Esophagus muscularis mucosa (tissue), 4 donors: ENCODE results near the gene S100A9. TPM values are rescaled to one million over a fixed set of nuclear protein-coding genes. Genes with fewer than 3 reads are reported as not detected.
"Not testable (repeated sequence)": the region's sequence is repeated elsewhere in the genome, so short reads cannot be mapped to it uniquely, and the experiment has no call there.

Source experiments
- DNase-seq: peaks from one replicate; pipeline ENCODE4 v3.0.0-alpha.2; 2017; ENCODE audit errors: extremely low spot score
- H3K27ac ChIP-seq, 4 donors: fragments of 200-600 bp; sonication (generic); replicated peaks in 1 of 4; 1 replicate in 3 of 4; 2 replicates in 1 of 4; pipeline ENCODE4 v1.5.1; 2016 to 2019; ENCODE audit warnings: mild to moderate bottlenecking in 1 of 4
- H3K27me3 ChIP-seq, 4 donors: fragments of 200-600 bp; sonication (generic); one replicate each; pipeline versions ENCODE4 v1.5.1 to v1.6.0; 2016 to 2019
- H3K36me3 ChIP-seq, 4 donors: fragments of 200-600 bp; sonication (generic); one replicate each; pipeline ENCODE4 v1.5.1; 2016 to 2019
- H3K4me1 ChIP-seq, 4 donors: fragments of 200-600 bp; sonication (generic); one replicate each; pipeline ENCODE4 v1.5.1; 2016 to 2019
- H3K4me3 ChIP-seq, 4 donors: fragments of 200-600 bp; sonication (generic); 1 replicate in 2 of 4; 2 replicates in 2 of 4; pipeline ENCODE4 v1.5.1; 2016 to 2019; ENCODE audit warnings: mild to moderate bottlenecking in 4 of 4, moderate library complexity in 1 of 4
- H3K9me3 ChIP-seq, 4 donors: fragments of 200-600 bp; sonication (generic); 1 replicate in 3 of 4; 2 replicates in 1 of 4; pipeline ENCODE4 v1.5.1; 2016 to 2019
- EP300 ChIP-seq: sonication (generic); formaldehyde crosslinking; IDR thresholded peaks from one replicate; pipeline ENCODE4 v1.6.1; 2017; ENCODE audit warnings: antibody characterized with exemption
- POLR2A ChIP-seq: fragments of 450-650 bp; IDR thresholded peaks from one replicate; pipeline ENCODE4 v1.6.1; 2017; ENCODE audit warnings: antibody characterized with exemption, moderate library complexity, mild to moderate bottlenecking, low read depth
- POLR2AphosphoS5 ChIP-seq, 2 donors: sonication (generic); formaldehyde crosslinking; IDR thresholded peaks; one replicate each; pipeline ENCODE4 v1.6.1; 2017; ENCODE audit warnings: antibody characterized with exemption in 2 of 2
- whole genome bisulfite sequencing: methylation state at CpG from one replicate; pipeline ENCODE4 v1.1.5; 2018; 5-methylcytosine and 5-hydroxymethylcytosine counted together
- intact Hi-C: fragments of 100-400 bp; cut with DNase I; formaldehyde crosslinking; loops from one replicate; pipeline ENCODE4 v1.15.1; 2023
- small RNA-seq, 3 donors: library from RNA; depleted of rRNA; stranded (forward); fragments of <200 nt; gene quantifications; one replicate each; pipeline ENCODE3, GENCODE V24; 2016
- total RNA-seq, 4 donors: library from RNA; depleted of rRNA; stranded (reverse); fragments of >200 nt; gene quantifications; one replicate each; pipeline versions ENCODE4 v1.1.0 to v1.2.1, GENCODE V29; 2016
- TF ChIP-seq, protein P1 (sequence below), 3 experiments: fragments of 200-600 bp in 2 of 3; fragments of 450-650 bp in 1 of 3; sonication (generic) in 2 of 3; IDR thresholded peaks; one replicate each; pipeline ENCODE4 v1.5.1; 2017 to 2019; ENCODE audit warnings: antibody characterized with exemption in 3 of 3, mild to moderate bottlenecking in 2 of 3, moderate library complexity in 1 of 3

The S100A9 gene
- total RNA-seq, 4 donors from 2014 or later = 61.2 to 845 (median 119) TPM

DNA sequence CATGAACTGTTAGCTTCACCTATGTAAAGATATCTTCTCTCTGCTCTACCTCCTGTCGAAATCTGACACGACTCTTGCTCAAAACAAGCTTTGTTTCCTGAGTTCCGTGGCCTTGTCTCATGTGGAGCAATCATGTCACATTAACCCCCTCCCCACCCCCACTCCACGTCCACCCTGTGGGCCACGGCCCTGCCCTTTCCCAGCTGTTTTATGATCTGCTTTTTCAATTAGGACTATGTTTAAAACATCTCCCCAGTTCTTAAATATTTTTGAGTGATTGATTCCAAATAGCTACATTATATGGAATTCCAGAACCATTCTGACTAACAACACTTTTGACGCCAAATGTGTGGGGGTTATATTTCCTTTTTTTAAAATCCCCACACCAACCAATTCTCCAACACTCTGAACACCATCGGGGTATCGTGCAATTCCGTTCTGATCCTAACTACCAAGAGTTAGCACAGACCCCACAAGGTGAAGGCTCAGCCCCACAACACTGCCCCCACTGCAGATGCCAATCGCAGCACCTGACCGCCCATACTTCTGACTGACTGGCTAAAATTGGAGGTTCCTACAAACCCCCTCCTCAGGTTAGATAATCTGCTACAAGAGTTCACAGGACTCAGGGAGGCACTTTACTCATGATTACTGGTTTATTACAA is 45.9 kb downstream of the S100A9 start:
- H3K27ac ChIP-seq = no peak overlapping the region
- TF ChIP-seq EP300 (no peak), POLR2AphosphoS5 (IDR thresholded peaks at IDR 0.05) (no peak), POLR2A (no peak)
- TF ChIP-seq, protein P1, sequence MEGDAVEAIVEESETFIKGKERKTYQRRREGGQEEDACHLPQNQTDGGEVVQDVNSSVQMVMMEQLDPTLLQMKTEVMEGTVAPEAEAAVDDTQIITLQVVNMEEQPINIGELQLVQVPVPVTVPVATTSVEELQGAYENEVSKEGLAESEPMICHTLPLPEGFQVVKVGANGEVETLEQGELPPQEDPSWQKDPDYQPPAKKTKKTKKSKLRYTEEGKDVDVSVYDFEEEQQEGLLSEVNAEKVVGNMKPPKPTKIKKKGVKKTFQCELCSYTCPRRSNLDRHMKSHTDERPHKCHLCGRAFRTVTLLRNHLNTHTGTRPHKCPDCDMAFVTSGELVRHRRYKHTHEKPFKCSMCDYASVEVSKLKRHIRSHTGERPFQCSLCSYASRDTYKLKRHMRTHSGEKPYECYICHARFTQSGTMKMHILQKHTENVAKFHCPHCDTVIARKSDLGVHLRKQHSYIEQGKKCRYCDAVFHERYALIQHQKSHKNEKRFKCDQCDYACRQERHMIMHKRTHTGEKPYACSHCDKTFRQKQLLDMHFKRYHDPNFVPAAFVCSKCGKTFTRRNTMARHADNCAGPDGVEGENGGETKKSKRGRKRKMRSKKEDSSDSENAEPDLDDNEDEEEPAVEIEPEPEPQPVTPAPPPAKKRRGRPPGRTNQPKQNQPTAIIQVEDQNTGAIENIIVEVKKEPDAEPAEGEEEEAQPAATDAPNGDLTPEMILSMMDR (IDR thresholded peaks at IDR 0.05) = no peak
- intact Hi-C loops = no loop called here
- WGBS = 83% methylated on average over 11 of the region's 11 CpGs
- no peaks in the 10 kb centered on the region for H3K4me1 ChIP-seq
- peaks cover 0 to 32% (median 0%) of the 10 kb centered on the region in 4 donors for H3K27me3 ChIP-seq
- H3K4me3 ChIP-seq = no peak overlapping the region
- H3K36me3 ChIP-seq = no peaks in the 10 kb centered on the region
- DNase-seq = peak; percentile 74
- no peaks in the 10 kb centered on the region for H3K9me3 ChIP-seq

DNA sequence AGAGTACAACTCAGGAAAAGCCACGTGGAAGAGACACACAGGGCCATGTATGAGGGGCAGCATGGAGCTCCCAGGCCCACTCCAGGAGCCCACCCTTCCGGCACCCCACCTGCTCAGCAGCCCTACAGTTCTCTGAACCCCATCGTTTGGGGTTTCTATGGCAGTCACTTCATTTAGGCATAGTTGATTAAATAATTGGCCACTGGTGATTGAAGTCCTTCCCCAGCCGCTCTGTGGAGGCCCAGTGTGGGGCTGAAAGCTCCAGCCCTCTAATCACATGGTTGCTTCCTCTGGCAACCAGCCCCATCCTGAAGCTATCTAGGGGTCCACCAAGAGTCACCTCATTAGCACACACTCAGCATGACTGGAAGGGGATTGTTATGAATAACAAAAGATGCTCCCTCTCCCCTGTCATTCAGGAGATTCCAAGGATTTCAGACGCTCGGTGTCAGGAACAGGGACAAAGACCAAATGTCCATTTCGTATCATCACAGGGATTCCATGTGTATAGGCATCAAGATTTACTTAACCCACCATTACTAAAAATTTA is 46.5 kb downstream of the S100A9 start:
- DNase-seq = peak; percentile 53
- 86% methylated on average over 5 of the region's 7 CpGs for WGBS
- no peak overlapping the region for H3K27ac ChIP-seq
- TF ChIP-seq, protein P1 (IDR thresholded peaks at IDR 0.05) = no peak
- TF ChIP-seq EP300 (no peak), POLR2AphosphoS5 (IDR thresholded peaks at IDR 0.05) (no peak), POLR2A (no peak)
- intact Hi-C loops = no loop called here
- H3K27me3 ChIP-seq = peaks cover 0 to 26% (median 0%) of the 10 kb centered on the region in 4 donors
- H3K9me3 ChIP-seq = no peaks in the 10 kb centered on the region
- no peak overlapping the region for H3K4me3 ChIP-seq
- H3K36me3 ChIP-seq = no peaks in the 10 kb centered on the region
- H3K4me1 ChIP-seq = no peaks in the 10 kb centered on the region

DNA sequence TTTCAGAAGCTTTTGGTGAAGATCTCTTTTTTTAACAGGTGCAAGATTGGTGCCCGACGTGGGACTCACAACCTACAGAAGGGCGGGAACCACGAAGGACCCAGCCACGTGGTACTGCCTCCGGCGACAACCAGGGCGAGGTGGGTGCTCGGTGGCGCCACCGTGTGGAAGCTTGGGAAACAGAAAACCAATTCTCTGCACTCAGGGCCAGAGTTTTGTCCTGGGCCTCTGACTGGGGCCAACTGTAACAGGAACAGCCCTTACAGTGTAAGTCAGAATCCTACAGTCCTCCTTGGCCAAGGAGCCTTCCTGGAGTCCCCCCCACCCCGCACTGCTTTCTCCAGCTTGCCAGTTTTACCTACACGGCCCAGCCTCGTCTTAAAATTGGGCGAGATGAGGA is 47.1 kb downstream of the S100A9 start:
- 52% methylated on average over 12 of the region's 15 CpGs for WGBS

DNA sequence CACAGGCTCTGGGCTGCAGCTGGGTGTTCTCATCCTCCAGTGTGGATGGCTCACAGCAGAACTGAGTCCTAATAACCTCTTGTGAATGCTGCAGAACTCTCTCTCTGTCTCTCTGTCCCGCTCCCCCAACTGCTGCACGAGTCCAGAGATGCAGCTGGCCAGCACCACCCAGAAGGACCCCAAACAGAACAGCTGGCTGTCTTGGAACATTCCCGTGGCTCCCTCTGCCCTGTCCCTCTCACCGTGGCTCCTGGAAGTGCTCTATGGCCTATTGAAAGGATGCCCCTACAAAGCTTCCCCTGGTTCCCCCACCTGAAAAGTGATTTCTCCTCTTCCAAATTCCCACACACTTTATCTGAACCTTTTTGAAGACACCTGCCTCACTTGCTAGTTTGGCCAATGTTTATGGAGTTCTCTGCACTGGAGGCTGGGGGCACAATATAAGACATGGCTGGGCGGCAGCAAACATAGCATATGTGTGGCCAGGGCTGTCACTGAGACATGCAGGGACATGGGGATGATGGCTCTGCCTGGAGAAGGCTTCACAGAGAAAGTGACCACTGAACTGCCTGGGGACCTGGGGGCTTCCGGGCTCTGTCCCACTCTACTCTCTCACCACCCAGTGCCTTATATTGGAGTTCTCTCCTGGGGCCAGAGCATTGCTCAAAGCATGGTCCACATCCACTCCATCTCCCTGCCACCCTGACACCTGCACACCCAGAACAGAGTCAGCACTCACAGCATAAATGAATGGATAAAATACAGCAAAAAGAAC is 48.4 kb downstream of the S100A9 start:
- H3K4me1 ChIP-seq, H3K27ac ChIP-seq, intact Hi-C loops, H3K36me3 ChIP-seq, H3K9me3 ChIP-seq, H3K4me3 ChIP-seq: not testable (repeated sequence)
- peak; percentile 37 for DNase-seq
- 86% methylated on average over 5 of the region's 6 CpGs for WGBS
- peaks cover 0 to 20% (median 0%) of the 10 kb centered on the region in 4 donors for H3K27me3 ChIP-seq

More for the DNA sequence above, 47.1 kb downstream of the S100A9 start:
- TF ChIP-seq POLR2A (no peak), POLR2AphosphoS5 (IDR thresholded peaks at IDR 0.05) (no peak)
- TF ChIP-seq, protein P1 (IDR thresholded peaks at IDR 0.05) = peak; percentile 14 to 45 (median 24)
- Histone ChIP-seq H3K27ac (no peak overlapping the region), H3K9me3 (no peaks in the 10 kb centered on the region), H3K4me3 (no peak overlapping the region), H3K36me3 (no peaks in the 10 kb centered on the region), H3K4me1 (no peaks in the 10 kb centered on the region), H3K27me3 (peaks cover 0 to 20% (median 0%) of the 10 kb centered on the region in 4 donors)
- intact Hi-C loops = no loop called here
- DNase-seq = peak; percentile 91

DNA sequence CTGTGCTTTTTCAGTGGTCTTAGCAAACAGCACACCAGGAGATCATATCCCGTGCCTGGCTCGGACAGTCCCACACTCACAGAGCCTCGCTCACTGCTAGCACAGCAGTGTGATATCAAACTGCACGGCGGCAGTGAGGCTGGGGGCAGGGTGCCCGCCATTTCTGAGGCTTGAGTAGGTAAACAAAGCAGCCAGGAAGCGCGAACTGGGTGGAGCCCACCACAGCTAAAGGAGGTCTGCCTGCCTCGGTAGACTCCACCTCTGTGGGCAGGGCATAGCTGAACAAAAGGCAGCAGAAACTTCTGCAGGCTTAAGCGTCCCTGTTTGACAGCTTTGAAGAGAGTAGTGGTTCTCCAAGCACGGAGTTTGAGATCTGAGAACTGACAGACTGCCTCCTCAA is 49.6 kb downstream of the S100A9 start:
- H3K4me3 ChIP-seq, H3K27ac ChIP-seq, DNase-seq, H3K4me1 ChIP-seq, intact Hi-C loops, H3K36me3 ChIP-seq, H3K9me3 ChIP-seq: not testable (repeated sequence)
- WGBS = 55% methylated on average over 9 of the region's 11 CpGs
- H3K27me3 ChIP-seq = peaks cover 0 to 20% (median 0%) of the 10 kb centered on the region in 4 donors

Small RNAs within 50 kb of the gene (small RNA-seq; reads per million reads assigned to genes)
- gene RNU6-160P (0 reads per million in 3 donors), gene S100A15A (0 reads per million in 3 donors)

Other genes starting within 250 kb of the S100A9 start
- not detected for gene SPRR2F, start 244.3 kb upstream of the S100A9 start, total RNA-seq
- gene SPRR2G, start 207.0 kb upstream of the S100A9 start, total RNA-seq = not detected
- gene LELP1, start 154.4 kb upstream of the S100A9 start, total RNA-seq = not detected
- gene PRR9, start 140.3 kb upstream of the S100A9 start, total RNA-seq = 1 to 10 TPM in 1 of 4 donors, not detected in 3; 1.2 TPM
- not detected for gene LORICRIN, start 98.2 kb upstream of the S100A9 start, total RNA-seq
- not detected for gene PGLYRP3, start 44.9 kb upstream of the S100A9 start, total RNA-seq
- not detected for gene PGLYRP4, start 9.0 kb upstream of the S100A9 start, total RNA-seq
- 10 to 100 TPM in 1 of 4 donors, not detected in 3; 33.1 TPM for gene S100A12, start 17.8 kb downstream of the S100A9 start, total RNA-seq
- 100 to 1,000 TPM in 1 of 4 donors, 10 to 100 TPM in 2, 1 to 10 TPM in 1; 9.9 to 155 (median 12.0) TPM for gene S100A8, start 33.2 kb downstream of the S100A9 start, total RNA-seq
- gene S100A7A, start 58.7 kb downstream of the S100A9 start, total RNA-seq = not detected
- not detected for gene S100A7, start 102.8 kb downstream of the S100A9 start, total RNA-seq
- 100 to 1,000 TPM; 432 to 759 (median 607) TPM for gene S100A6, start 178.1 kb downstream of the S100A9 start, total RNA-seq
- under 1 TPM in 1 of 4 donors, not detected in 3; 0.98 TPM for gene S100A5, start 183.1 kb downstream of the S100A9 start, total RNA-seq
- 100 to 1,000 TPM; 154 to 362 (median 273) TPM for gene S100A4, start 188.0 kb downstream of the S100A9 start, total RNA-seq
- gene S100A3, start 191.4 kb downstream of the S100A9 start, total RNA-seq = 1 to 10 TPM in 3 of 4 donors, not detected in 1; 2.1 to 4.2 (median 2.7) TPM
- gene S100A2, start 208.0 kb downstream of the S100A9 start, total RNA-seq = under 1 TPM in 2 of 4 donors, not detected in 2; 0.34 to 0.71 TPM